GM18867 (cell line): ENCODE data around the gene SGPP1.
"Not testable (repeated sequence)": the region's sequence is repeated elsewhere in the genome, so short reads cannot be mapped to it uniquely, and the experiment has no call there.

Experiments used
- ATAC-seq: cut with Tn5 transposase; IDR thresholded peaks from one replicate; pipeline ENCODE4 v1.9.1; 2021; ENCODE audit warnings: mild to moderate bottlenecking, moderate library complexity; ENCODE audit not compliant: unreplicated experiment

Gene SGPP1

GRCh38 chr14:63677891-63678379, 49.9 kb downstream of the SGPP1 start:
- no peak for ATAC-seq

GRCh38 chr14:63676615-63677014, 51.2 kb downstream of the SGPP1 start:
- no peak for ATAC-seq

GRCh38 chr14:63673886-63674497, 53.9 kb downstream of the SGPP1 start:
- ATAC-seq = no peak

GRCh38 chr14:63673255-63673654, 54.6 kb downstream of the SGPP1 start:
- ATAC-seq = no peak

DNA sequence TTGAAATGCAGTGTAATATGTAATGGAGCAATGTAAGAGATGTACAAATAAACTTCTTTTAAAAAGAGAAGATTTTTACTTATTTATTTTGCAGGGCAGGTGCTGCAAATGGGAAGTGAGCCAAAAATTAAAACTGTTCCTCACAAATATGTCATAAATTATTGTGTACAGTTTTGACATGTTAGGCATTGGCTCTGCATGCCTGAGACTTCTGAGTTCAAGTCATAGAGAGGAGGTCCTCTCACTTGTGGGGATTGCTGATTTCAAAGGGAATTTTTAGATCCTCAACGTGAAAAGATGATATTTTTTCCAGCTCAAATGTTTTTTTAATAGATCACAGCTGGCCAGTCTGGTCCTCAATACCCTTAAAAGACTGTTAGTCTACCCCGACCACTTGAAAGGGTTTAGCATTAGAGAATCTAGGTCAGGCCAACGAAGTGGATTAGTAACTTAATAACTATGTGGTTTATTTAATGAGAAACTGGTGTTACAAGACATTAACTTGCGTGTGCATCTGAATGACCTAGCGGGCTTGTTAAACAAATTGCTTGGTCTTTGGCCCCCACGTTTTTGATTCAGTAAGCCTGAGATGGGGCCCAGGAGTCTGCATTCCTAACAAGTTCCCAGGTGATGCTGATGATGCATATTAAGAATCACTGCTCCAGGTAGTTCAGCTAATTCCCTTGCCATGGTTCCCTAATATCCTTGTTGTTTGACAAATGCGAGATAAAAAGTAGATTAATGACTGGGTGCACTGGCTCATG, 55.3 kb downstream of the SGPP1 start:
- peak; percentile 47 for ATAC-seq

GRCh38 chr14:63671987-63672386, 55.9 kb downstream of the SGPP1 start:
- ATAC-seq = no peak

DNA sequence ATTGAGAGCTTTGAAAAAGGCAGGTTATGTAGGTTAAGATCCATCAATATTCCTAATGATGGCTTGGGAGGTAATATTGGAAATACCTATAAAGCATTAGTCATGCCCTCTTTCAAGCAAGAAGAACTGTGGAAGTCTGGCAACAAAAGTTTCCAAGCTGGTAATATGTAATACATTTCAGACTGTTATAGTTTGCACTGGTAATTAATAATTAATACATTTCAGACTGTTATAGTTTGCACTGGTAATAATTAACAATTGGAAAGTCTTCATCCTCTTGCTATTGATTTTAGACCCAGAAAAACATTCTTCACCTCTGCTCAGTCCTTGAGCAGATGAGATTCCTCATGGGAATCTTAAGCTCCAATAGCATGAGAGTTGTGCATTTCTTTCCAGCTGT, 57.2 kb downstream of the SGPP1 start:
- no peak for ATAC-seq

- ATAC-seq = no peak
Measured at GRCh38 chr14:63666335-63666734, 61.5 kb downstream of the SGPP1 start.

GRCh38 chr14:63663428-63664341, 64.2 kb downstream of the SGPP1 start:
- no peak for ATAC-seq

DNA sequence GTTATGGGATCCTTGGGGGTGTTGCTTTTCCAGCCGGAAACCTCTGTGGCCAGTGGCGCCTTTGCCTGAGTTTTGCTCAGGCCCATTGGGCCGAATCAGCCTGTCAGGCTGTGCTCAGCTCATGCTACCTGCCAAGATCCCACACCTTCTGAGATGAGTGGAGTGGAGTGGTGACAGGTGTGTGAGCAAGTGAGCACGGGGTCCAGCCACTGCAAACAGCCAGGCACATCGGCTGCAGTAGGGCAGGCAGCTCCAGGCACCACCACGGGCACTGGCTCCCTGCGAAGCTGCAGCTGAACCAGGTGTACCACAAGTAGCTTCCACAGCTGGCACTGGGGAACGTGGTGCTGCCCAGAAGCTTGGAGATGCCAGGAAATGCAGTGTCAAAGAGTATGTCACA, 65.1 kb downstream of the SGPP1 start:
- no peak for ATAC-seq

DNA sequence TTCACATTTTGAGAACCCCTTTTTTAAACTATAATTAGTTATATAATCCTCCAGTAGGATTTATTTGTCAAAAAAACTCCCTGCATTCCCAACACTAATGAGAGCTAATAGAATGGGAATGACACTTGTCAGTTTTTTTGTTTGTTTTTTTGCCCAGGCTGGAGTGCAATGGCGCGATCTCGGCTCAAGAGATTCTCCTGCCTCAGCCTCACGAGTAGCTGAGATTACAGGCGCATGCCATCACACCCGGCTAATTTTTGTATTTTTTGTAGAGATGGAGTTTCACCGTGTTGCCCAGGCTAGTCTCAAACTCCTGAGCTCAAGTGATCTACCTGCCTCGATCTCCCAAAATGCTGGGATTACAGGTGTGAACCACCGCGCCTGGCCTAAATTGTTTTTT, 66.0 kb downstream of the SGPP1 start:
- ATAC-seq = not testable (repeated sequence)

DNA sequence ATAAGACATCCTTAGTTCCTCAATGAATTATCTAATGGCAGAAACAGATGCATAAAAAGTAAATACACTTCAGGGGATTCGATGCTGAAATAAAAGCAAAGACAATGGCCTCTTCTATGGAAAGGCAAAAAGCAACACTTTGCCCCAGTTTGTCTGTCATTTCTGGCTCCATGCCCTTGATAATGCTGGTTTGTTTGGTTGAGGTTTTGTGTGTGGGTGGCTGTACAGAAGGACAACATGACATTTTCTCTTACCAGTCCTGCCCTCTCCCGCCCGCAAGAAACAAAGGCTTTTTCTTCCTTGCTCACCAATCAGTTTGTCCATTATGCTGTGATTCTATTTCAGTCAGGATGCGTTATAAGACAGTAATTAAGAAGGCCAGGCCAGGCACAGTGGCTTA, 68.1 kb downstream of the SGPP1 start:
- ATAC-seq = no peak

DNA sequence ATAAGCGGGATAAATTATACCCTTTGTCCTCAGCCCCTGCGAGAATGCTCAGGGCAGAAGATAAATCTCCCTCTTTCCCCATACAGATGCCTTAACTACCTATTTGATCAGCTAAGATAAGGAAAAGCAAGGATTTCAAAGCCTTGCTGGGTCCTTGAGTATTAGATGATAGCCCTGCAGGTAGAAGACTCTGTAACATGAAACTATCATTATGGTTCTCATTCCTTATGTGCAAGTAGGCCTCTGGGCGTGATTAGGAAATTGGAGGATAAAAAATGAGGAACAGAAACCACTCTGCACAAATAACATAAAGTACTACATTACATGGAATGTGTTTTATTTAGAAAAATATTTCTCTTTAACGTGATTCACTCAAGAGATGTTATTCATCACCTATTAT, 71.7 kb downstream of the SGPP1 start:
- no peak for ATAC-seq

GRCh38 chr14:63654936-63655335, 72.9 kb downstream of the SGPP1 start:
- no peak for ATAC-seq

GRCh38 chr14:63654346-63654745, 73.5 kb downstream of the SGPP1 start:
- no peak for ATAC-seq

GRCh38 chr14:63652406-63652805, 75.5 kb downstream of the SGPP1 start:
- ATAC-seq = no peak

- ATAC-seq = peak; percentile 76
Measured at GRCh38 chr14:63650256-63650952, 77.5 kb downstream of the SGPP1 start.

- no peak for ATAC-seq
Measured at GRCh38 chr14:63647696-63648410, 80.0 kb downstream of the SGPP1 start.

- ATAC-seq = no peak
Measured at GRCh38 chr14:63644741-63645140, 83.1 kb downstream of the SGPP1 start.
